ENCODE results near the gene POLD2. TPM values are rescaled to one million over a fixed set of nuclear protein-coding genes. Genes with fewer than 3 reads are reported as not detected.
"Not testable (repeated sequence)": the region's sequence is repeated elsewhere in the genome, so short reads cannot be mapped to it uniquely, and the experiment has no call there.

The POLD2 gene
- total and polyA plus RNA-seq, 2 donors (not counting 3 experiments of a cell fraction or from before 2014, with no cell fraction given), result 96.5 to 122 TPM

- H2AFZ ChIP-seq (ENCODE audit: low read depth, low read length), result no peak overlapping the region
- DNase-seq (ENCODE audit: low read depth, low spot score) (no peak), FAIRE-seq (no peak)
- ChIA-PET CTCF (no interaction called here), POLR2A (no interaction called here)
- intact Hi-C loops (cut with micrococcal nuclease), result no loop called here
- no peak overlapping the region for H3K4me3 ChIP-seq (replicated peaks in 1 of 3; ENCODE audit: insufficient read depth in 1 of 3, low read depth in 1 of 3, low read length in 3 of 3)
- no peaks in the 10 kb centered on the region for H3K9me1 ChIP-seq (replicated peaks; ENCODE audit: control insufficient read depth, extremely low read depth, insufficient read depth, low read length)
- BruUV-seq (replicated peaks), result no TSS peak
- no peak overlapping the region for H3K4me2 ChIP-seq (ENCODE audit: insufficient read depth, low read length)
- H3K27ac ChIP-seq (ENCODE audit: insufficient read depth, low read depth, low read length), result no peak overlapping the region
- H3K79me2 ChIP-seq (ENCODE audit: control insufficient read depth, insufficient read depth, low read length), result peaks cover 7% of the 10 kb centered on the region
- no peaks in the 10 kb centered on the region for H3K36me3 ChIP-seq (ENCODE audit: control insufficient read depth in 2 of 2, extremely low read depth in 1 of 2, insufficient read depth in 2 of 2, low read length in 2 of 2)
- dilution Hi-C loops (cut with MboI; ENCODE audit: extremely low pct_ligation_motif_present, low sequenced_read_pairs), result no loop called here
- peaks cover 0 to 1% of the 10 kb centered on the region in 2 experiments for H3K27me3 ChIP-seq (ENCODE audit: control insufficient read depth in 2 of 2, insufficient read depth in 2 of 2, low read length in 2 of 2)
- H3K9ac ChIP-seq (replicated peaks; ENCODE audit: extremely low read depth, insufficient read depth, low read length), result no peak overlapping the region
- H4K20me1 ChIP-seq (replicated peaks; ENCODE audit: control insufficient read depth, extremely low read depth, insufficient read depth, low read length), result no peaks in the 10 kb centered on the region
- TF ChIP-seq FOS (IDR thresholded peaks at IDR 0.05; ENCODE audit: borderline replicate concordance, insufficient read depth, low read length) (no peak), POLR2A (IDR thresholded peaks at IDR 0.05; ENCODE audit: low read depth, low read length) (no peak), JUN (IDR thresholded peaks at IDR 0.05; ENCODE audit: borderline replicate concordance, insufficient read depth, insufficient read length, low read depth) (no peak), MAX (IDR thresholded peaks at IDR 0.05; ENCODE audit: insufficient read depth, insufficient read length) (no peak), EZH2 (IDR thresholded peaks at IDR 0.05; ENCODE audit: borderline replicate concordance, low read depth, low read length, severe bottlenecking) (no peak), GATA2 (IDR thresholded peaks at IDR 0.05; ENCODE audit: insufficient read depth, insufficient read length, low read depth, low read length) (no peak), POLR2AphosphoS5 (IDR thresholded peaks at IDR 0.05; ENCODE audit: insufficient read depth, low read depth, low read length) (no peak), CTCF (IDR thresholded peaks at IDR 0.05; ENCODE audit: extremely low read depth in 1 of 2, insufficient read depth in 1 of 2, low read depth in 1 of 2, low read length in 2 of 2) (no peak)
- H3K4me1 ChIP-seq (ENCODE audit: control insufficient read depth, extremely low read depth, insufficient read depth, low read length), result peaks cover 12% of the 10 kb centered on the region
- no peaks in the 10 kb centered on the region for H3K9me3 ChIP-seq (replicated peaks; ENCODE audit: control insufficient read depth, insufficient read depth, low read length)
Measured at GRCh38 chr7:44127161-44127560, 3.8 kb upstream of the POLD2 start.

DNA sequence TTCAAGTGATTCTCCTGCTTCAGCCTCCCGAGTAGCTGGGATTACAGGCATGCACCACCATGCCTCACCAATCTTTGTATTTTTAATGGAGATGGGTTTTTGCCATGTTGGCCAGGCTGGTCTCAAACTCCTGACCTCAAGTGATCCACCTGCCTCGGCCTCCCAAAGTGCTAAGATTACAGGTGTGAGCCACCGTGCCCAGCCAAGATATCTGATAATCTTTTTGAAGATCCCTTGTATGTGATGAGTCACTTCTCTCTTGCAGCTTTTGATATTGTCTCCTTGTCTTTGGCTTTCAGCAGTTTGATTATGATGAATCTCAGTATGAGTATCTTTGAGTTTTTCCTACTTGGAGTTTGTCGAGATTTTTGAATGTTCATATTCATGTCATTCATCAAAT is 3.2 kb upstream of the POLD2 start:
- H4K20me1 ChIP-seq (replicated peaks; ENCODE audit: control insufficient read depth, extremely low read depth, insufficient read depth, low read length); FAIRE-seq; H2AFZ ChIP-seq (ENCODE audit: low read depth, low read length); H3K4me3 ChIP-seq (replicated peaks in 1 of 3; ENCODE audit: insufficient read depth in 1 of 3, low read depth in 1 of 3, low read length in 3 of 3); POLR2A ChIA-PET; H3K4me2 ChIP-seq (ENCODE audit: insufficient read depth, low read length); dilution Hi-C loops (cut with MboI; ENCODE audit: extremely low pct_ligation_motif_present, low sequenced_read_pairs); H3K9me1 ChIP-seq (replicated peaks; ENCODE audit: control insufficient read depth, extremely low read depth, insufficient read depth, low read length); H3K27ac ChIP-seq (ENCODE audit: insufficient read depth, low read depth, low read length); H3K9ac ChIP-seq (replicated peaks; ENCODE audit: extremely low read depth, insufficient read depth, low read length); H3K9me3 ChIP-seq (replicated peaks; ENCODE audit: control insufficient read depth, insufficient read depth, low read length); H3K36me3 ChIP-seq (ENCODE audit: control insufficient read depth in 2 of 2, extremely low read depth in 1 of 2, insufficient read depth in 2 of 2, low read length in 2 of 2); intact Hi-C loops (cut with micrococcal nuclease); DNase-seq (ENCODE audit: low read depth, low spot score); H3K27me3 ChIP-seq (ENCODE audit: control insufficient read depth in 2 of 2, insufficient read depth in 2 of 2, low read length in 2 of 2); BruUV-seq (replicated peaks): not testable (repeated sequence)
- Histone ChIP-seq H3K79me2 (ENCODE audit: control insufficient read depth, insufficient read depth, low read length) (peaks cover 13% of the 10 kb centered on the region), H3K4me1 (ENCODE audit: control insufficient read depth, extremely low read depth, insufficient read depth, low read length) (peaks cover 14% of the 10 kb centered on the region)
- CTCF ChIA-PET, result interaction anchor here (1.1 kb wide), 1 partner anchor 9 kb away, joined by 4 read pairs; no protein-coding TSS in a partner anchor
